Measurements from ENCODE around the gene TXNDC8.
"Not testable (repeated sequence)": the region's sequence is repeated elsewhere in the genome, so short reads cannot be mapped to it uniquely, and the experiment has no call there.

The TXNDC8 gene

DNA sequence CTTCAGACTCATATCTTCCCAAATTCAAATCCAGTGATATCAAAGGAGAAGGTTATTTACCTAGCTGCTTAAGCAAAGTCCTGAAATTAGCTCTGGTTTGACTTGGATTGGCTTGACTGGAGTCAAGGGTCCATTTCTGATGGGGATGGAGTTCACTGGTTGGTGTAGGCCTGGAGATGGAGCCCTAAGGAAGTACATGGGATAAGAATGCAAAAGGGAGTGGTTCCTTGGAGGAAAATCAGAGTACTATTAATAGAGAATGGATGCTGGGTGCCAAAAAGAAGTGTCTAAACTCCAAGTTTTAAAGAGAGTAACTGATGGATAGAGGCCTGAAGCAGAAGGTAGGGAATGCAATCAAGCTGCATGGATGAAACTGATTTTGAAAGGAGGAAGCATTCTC, 13.8 kb downstream of the TXNDC8 start:
- DNase-seq: no peak

GRCh38 chr9:110320651-110321445, 16.8 kb downstream of the TXNDC8 start:
- no peak for DNase-seq

GRCh38 chr9:110319781-110320492, 17.7 kb downstream of the TXNDC8 start:
- DNase-seq: no peak

DNA sequence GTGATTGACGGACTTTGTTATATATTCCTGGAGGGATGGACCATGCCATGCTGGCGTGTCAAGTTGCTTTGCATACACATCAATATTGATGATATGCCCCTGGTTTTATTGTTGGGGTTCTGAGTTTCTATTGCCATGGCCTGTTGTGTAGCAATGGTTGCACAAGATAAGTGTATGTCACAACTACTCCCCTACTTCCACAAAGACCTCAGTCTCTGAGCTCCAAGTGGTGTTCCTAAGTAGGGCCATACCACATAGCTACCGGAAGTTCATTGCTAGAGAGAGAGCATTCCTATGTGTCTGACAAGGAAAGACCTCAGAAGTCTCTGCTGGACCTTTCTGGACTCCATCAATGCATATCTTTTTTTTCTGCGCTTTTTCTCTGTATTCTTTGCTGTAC, 19.8 kb downstream of the TXNDC8 start:
- DNase-seq: no peak

- no peak for DNase-seq
These were observed 21.2 kb downstream of the TXNDC8 start for GRCh38 chr9:110316261-110317075.

DNA sequence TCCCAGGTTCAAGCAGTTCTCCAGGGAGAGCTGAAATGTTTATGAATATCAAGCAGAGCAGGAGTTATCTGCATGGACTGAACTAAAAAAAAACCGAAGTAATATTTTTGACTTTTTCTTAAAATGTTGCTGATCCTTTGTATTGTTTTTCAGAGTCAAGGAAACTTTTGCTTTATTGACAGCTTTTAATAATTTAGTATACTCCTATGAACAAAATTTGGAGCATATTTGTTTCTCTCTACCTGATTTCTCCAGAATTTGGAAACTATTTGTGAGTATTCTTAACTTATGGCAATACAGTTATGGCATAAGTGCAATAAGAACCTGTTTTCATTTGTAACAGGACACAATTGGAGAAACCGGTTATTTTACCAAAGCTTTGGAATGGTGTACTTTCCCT, 25.7 kb downstream of the TXNDC8 start:
- DNase-seq: not testable (repeated sequence)

- no peak for DNase-seq
These were observed 28.0 kb downstream of the TXNDC8 start for GRCh38 chr9:110309681-110310080.

DNA sequence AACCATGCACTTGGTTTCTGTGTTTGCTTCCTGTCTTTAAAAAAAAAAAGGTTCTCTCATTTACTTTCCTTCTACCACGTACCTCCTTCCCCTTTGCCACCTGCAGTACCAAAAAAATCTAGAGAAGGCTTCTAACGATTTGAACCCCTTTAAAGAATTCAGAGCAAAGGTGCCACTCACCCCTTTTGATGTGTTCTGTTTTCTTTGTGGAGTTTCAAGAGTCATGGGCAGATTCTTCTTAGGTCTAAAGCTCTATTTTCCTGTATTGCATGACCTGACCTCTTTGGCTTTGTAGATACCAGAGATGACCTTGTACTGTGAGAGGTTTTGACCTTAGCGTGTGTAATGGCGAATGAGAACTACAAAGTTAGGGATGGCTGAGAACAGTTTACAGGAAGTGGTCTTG, 29.0 kb downstream of the TXNDC8 start:
- DNase-seq: no peak

GRCh38 chr9:110307191-110307590, 30.5 kb downstream of the TXNDC8 start:
- no peak for DNase-seq

DNA sequence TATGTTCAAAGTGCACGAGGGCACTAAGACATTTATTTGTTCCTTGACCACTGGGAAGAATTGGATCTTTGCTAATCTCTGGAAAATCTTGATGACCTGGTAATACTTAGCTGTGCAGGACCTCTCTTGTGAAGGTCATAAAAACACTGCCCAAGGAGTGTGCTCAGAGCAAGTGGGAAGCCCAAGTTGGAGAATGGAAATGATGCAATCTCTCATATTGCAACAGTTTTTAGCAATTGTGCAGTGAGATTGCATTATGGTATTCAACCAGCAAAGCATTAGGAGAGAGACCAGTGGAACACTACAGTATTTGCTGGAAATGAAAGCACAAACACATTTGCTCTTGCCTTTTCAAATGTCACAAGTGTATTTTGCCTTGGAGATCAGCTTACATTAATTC, 34.5 kb downstream of the TXNDC8 start:
- DNase-seq: no peak

DNA sequence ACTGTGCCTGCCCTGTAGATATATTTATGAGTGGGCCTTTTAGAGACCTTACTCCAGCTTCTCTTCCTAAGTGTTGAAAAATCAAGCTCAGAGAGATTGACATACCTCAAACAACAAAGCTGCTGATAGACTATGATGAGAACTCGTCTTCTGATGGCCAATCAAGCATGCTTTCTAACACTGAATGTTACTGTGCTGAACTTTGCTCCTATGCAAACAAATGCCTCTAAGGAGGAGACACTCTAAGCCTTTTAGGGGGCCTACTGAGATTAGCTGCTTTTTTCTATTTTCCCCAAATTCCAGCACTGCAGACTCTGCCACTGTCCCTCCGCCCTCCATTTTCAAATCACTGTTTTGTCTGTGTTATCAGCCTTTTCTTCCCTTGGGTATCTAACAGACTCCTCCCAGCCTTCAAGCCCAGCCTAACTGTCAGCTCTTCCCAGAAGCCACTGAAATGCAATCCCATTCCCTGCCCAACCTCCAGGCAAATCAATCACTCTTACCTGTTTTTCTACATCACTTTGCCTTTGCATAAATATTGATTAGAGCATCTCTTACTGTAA, 39.5 kb downstream of the TXNDC8 start:
- DNase-seq: no peak

DNA sequence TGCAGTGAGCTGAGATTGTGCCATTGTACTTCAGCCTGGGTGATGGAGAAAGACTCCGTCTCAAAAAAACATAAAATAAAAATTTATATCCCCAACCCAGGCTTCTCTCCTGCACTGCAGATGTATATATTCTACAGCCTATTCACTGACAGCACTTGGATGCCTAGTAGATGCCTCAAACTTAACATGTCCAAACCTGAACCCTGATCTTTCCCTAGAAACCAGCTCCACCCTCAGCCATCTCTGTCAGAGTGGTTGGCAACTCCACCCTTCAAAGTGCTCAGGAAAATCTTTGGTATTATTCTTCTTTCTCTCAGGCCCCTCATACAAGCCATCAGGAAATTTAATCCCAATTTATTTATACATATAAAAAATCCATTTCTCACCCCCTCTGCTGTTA, 44.4 kb downstream of the TXNDC8 start:
- DNase-seq: no peak

GRCh38 chr9:110291921-110292557, 45.6 kb downstream of the TXNDC8 start:
- DNase-seq: no peak

- DNase-seq: no peak
These were observed 47.7 kb downstream of the TXNDC8 start for GRCh38 chr9:110290001-110290400.

- DNase-seq: no peak
These were observed 49.2 kb downstream of the TXNDC8 start for GRCh38 chr9:110288503-110288902.

DNA sequence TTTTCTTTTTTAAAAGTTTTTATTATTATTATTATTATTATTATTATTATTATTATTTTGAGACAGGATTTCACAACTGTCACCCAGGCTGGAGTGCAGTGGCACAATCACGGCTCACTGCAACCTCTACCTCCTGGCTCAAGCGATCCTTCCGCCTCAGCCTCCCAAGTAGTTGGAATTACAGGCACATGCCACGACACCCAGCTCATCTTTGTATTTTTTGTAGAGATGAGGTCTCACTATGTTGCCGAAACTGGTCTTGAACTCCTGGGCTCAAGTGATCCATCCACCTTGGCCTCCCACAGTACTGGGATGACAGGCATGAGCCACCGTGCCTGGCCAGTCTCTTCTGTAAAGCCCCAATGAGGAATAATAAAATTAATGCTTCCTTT, 50.4 kb downstream of the TXNDC8 start:
- DNase-seq: no peak

- no peak for DNase-seq
These were observed 53.3 kb downstream of the TXNDC8 start for GRCh38 chr9:110284211-110284844.

DNA sequence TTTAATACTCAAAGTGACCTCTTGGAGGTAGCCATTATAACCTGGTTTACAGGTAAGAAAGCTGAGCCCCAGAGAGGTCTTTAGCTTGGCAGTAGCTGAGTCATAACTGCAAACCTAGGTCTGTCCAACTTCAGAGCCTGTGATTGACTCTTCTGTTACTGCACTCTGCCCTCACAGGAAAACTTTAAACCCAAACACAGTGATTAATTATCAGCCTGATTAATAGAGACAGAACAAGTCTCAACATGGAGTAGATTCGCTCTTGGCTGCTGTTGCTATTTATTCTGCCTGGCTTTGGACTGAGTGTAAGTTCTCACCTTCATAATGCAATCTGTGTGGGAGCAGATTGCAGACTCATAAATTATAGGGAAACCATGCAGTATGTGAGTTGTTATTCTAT, 53.9 kb downstream of the TXNDC8 start:
- DNase-seq: no peak

- no peak for DNase-seq
These were observed 55.0 kb downstream of the TXNDC8 start for GRCh38 chr9:110282739-110283081.

DNA sequence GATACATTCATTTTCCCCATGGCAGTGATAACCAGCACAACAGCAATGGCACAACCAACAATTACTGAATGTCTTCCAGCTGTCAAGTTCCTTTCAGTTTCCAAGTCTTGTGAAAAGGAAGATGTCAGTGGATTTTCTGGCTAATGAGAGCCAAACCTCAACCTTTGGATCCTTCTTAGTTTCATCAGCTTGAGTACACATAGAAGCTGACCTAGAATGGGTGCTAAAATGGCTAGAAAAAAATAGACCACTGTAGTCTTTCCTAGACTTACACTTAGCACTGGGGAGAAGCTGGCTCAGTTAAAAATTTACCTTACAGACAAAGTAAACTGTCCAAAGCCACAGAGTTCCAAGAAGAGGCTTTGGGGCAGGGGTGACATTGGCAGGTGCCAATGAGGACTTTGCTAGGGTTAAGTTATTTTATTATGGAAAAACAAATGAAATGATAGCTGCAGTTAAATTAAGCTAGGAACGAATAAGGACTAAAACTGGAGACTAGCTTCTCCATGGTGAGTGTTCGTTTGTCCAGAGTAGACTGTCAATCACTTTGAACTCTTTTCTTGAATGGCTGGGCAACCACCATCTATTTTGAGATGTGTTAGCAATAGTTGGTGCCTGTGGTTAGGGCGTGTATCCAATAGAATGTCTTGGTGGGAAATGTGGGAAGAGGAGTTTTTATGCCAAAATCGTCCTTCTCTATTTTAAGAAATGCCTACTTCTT, 55.5 kb downstream of the TXNDC8 start:
- DNase-seq: no peak

DNA sequence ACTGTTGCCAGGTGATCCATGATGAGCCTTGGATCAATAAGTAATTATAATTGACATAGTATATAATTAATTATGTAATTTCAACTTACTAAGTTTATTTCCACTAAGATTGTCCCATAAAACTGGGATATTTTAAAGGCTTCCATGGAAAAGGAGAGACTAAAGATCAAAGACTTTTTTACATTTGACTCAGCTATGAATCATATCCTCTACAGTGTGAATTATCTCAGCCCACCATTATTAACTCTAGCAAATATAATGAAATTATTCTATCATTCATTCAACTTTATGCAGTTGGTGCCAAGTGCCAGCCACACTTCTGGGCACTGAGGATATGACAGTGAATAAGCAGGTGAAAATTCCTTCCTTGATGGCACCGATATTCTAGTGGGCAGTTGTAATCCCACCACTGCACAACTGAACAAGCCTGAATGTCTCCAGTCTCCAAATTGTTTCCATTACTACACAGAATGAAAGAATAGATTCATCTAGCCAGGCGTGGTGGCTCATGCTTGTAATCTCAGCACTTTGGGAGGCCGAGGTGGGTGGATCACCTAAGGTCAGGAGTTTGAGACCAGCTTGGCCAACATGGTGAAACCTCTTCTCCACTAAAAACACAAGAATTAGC, 59.5 kb downstream of the TXNDC8 start:
- DNase-seq: no peak
